Body of pancreas (tissue), 4 donors: ENCODE results near the gene RCAN3.

Source experiments
- CTCF ChIP-seq, 7 experiments: fragments of 450-650 bp in 4 of 7; fragments of 200-600 bp in 3 of 7; sonication (generic) in 3 of 7; IDR thresholded peaks; one replicate each; pipeline ENCODE4 v1.5.1; 2016 to 2019; ENCODE audit warnings: antibody characterized with exemption in 7 of 7
- POLR2A ChIP-seq, 3 donors: fragments of 450-650 bp; IDR thresholded peaks; one replicate each; pipeline ENCODE4 v1.6.1; 2016; ENCODE audit warnings: antibody characterized with exemption in 3 of 3, mild to moderate bottlenecking in 2 of 3

GRCh38 chr1:24564695-24565094 is 62.1 kb downstream of the RCAN3 start:
- TF ChIP-seq CTCF (IDR thresholded peaks at IDR 0.05), result no peak
- no peak for TF ChIP-seq POLR2A (IDR thresholded peaks at IDR 0.05)
